Heart left ventricle (tissue), 16 donors: ENCODE data around the gene CDKN2D. TPM values are rescaled to one million over a fixed set of nuclear protein-coding genes. Genes with fewer than 3 reads are reported as not detected.
A peak's percentile ranks its signal among the peaks of the same experiment; 100 is the strongest.

Experiments
- ATAC-seq, 4 donors: fragments of 200-7000 bp; cut with Tn5 transposase; one replicate each; pipeline ENCODE4 v1.9.1; 2020 to 2022; ENCODE audit warnings: moderate library complexity in 4 of 4, mild to moderate bottlenecking in 3 of 4, moderate number of reproducible peaks in 1 of 4
- DNase-seq, 5 donors: peaks; one replicate each; pipeline ENCODE4 v3.0.0-alpha.2; 2020
- H3K27ac ChIP-seq, 12 donors: fragments of 200-600 bp; sonication (generic) in 4 of 12; one replicate each; pipeline versions ENCODE4 v1.5.0 to v1.8.0; 2016 to 2022; ENCODE audit warnings: mild to moderate bottlenecking in 2 of 12
- H3K27me3 ChIP-seq, 9 donors: fragments of 200-600 bp; sonication (generic) in 2 of 9; one replicate each; pipeline versions ENCODE4 v1.5.1 to v1.8.0; 2016 to 2022; ENCODE audit warnings: mild to moderate bottlenecking in 3 of 9
- H3K36me3 ChIP-seq, 9 donors: fragments of 200-600 bp; sonication (generic) in 2 of 9; one replicate each; pipeline versions ENCODE4 v1.5.0 to v1.8.0; 2018 to 2022; ENCODE audit warnings: mild to moderate bottlenecking in 2 of 9
- H3K4me1 ChIP-seq, 12 donors: fragments of 200-600 bp; sonication (generic) in 4 of 12; one replicate each; pipeline versions ENCODE4 v1.5.0 to v1.8.0; 2016 to 2022; ENCODE audit warnings: mild to moderate bottlenecking in 3 of 12
- H3K4me3 ChIP-seq, 12 donors: fragments of 200-600 bp; sonication (generic) in 4 of 12; one replicate each; pipeline versions ENCODE4 v1.5.0 to v1.8.0; 2017 to 2022; ENCODE audit warnings: mild to moderate bottlenecking in 9 of 12, moderate library complexity in 4 of 12
- H3K9me3 ChIP-seq, 12 donors: fragments of 200-600 bp; sonication (generic) in 4 of 12; one replicate each; pipeline versions ENCODE4 v1.5.0 to v1.8.0; 2016 to 2022; ENCODE audit warnings: mild to moderate bottlenecking in 1 of 12
- CTCF ChIP-seq, 12 donors: fragments of 200-600 bp; sonication (generic) in 4 of 12; IDR thresholded peaks; one replicate each; pipeline versions ENCODE4 v1.5.0 to v1.8.0; 2018 to 2022; ENCODE audit warnings: antibody characterized with exemption in 12 of 12, mild to moderate bottlenecking in 5 of 12
- POLR2A ChIP-seq, 2 donors: fragments of 450-650 bp; IDR thresholded peaks; one replicate each; pipeline ENCODE4 v1.6.1; 2017; ENCODE audit warnings: antibody characterized with exemption in 2 of 2, mild to moderate bottlenecking in 2 of 2, moderate library complexity in 2 of 2
- WGBS, 4 donors: extraction: QIAGEN DNeasy Blood & Tissue Kit in 2 of 4; methylation state at CpG; one replicate each; pipeline versions ENCODE4 v1.1.5 to v1.1.7; 2013 to 2018; 5-methylcytosine and 5-hydroxymethylcytosine counted together
- intact Hi-C, 10 donors: fragments of 100-400 bp; cut with DNase I; formaldehyde crosslinking; loops; one replicate each; pipeline versions ENCODE4 v1.11.1 to v1.14.2; 2022
- polyA plus RNA-seq, 2 donors: library from polyadenylated mRNA; stranded (reverse); fragments of 200-250 nt; gene quantifications; one replicate each; pipeline ENCODE4 v1.2.3, GENCODE V29; 2013
- total RNA-seq, 9 donors: library from RNA; depleted of rRNA in 2 of 9; stranded (reverse); fragments of >200 nt in 2 of 9; fragmentation: NEBNext Ultra II Directional in 3 of 9; extraction: Animal tissue kit (Norgen Biotek cat#: 25700) in 3 of 9; gene quantifications; one replicate each; pipeline versions ENCODE4 v1.1.0 to v1.2.4, GENCODE V29; 2016 to 2023
- donor health status: ischemic (EF 13 %, LVEDD 7.1; RV severe dilation, severe dysfunction).
- donor health status: healthy with polysubstance abuse.
- donor health status: DM: no; HTN: yes; CAD: no.
- donor health status: DM: no; HTN: no; CAD: no.
- donor health status: ischemic (EF 25% LVEDD 6.9; RV normal size, moderate dysfunction).
- donor health status: ischemic (EF 25% LVEDD 5.7; RV mildly dilated, moderate dysfunction).
- donor health status: healthy.
- donor health status: DM: yes; HTN: yes; CAD: no.
- donor health status: ischemic (EF 35%, LVEDD 5.7; RV mildly dilated, moderate dysfunction).
- donor health status: nonischemic (EF 11% LVEDD 7.7; RV severe dilation, severe dysfunction).
- donor health status: DM: yes; HTN: yes; CAD: no.
- donor health status: PGD.
- donor health status: ischemic (EF 29% LVEDD 5.4; RV normal size, mild dysfunction).
- donor health status: nonischemic (EF 23%, LVEDD 6.1; RV moderate dilation, normal function).

CDKN2D gene
- total and polyA plus RNA-seq, 11 donors, result 6.8 to 28.0 (median 11.8) TPM

- intact Hi-C loops, result loop anchor here in 8 of 10 donors (2.0 to 10.0 kb wide), 9 partner anchors 63 to 166 kb away; partner anchors contain the start of genes CDC37 (in 5 of the 8), KEAP1 (in 5 of the 8) and ILF3 (in 1 of the 8)
- H3K27ac ChIP-seq, result peak overlapping the region in 11 of 12 donors; percentile 59 to 91 (median 83)
- ATAC-seq (no peak), DNase-seq (peak in 1 of 5 donors; percentile 31)
- H3K4me3 ChIP-seq, result peak overlapping the region; percentile 66 to 90 (median 82)
- H3K36me3 ChIP-seq, result peaks cover 0 to 5% (median 0%) of the 10 kb centered on the region in 9 donors
- H3K4me1 ChIP-seq, result peaks cover 8 to 54% (median 33%) of the 10 kb centered on the region in 12 donors
- no peaks in the 10 kb centered on the region for H3K9me3 ChIP-seq
- no peaks in the 10 kb centered on the region for H3K27me3 ChIP-seq
- 2 to 7% (median 2%) methylated on average over 18 to 58 of the region's 58 CpGs for WGBS, 4 donors
- TF ChIP-seq CTCF (IDR thresholded peaks at IDR 0.05) (no peak), POLR2A (IDR thresholded peaks at IDR 0.05) (no peak)
These were observed 535 bp downstream of the CDKN2D start for GRCh38 chr19:10568062-10568825.

- Histone ChIP-seq H3K4me3 (peak overlapping the region in 10 of 12 donors; percentile 66 to 90 (median 84)), H3K27me3 (no peaks in the 10 kb centered on the region), H3K27ac (peak overlapping the region in 10 of 12 donors; percentile 19 to 91 (median 86)), H3K9me3 (no peaks in the 10 kb centered on the region), H3K36me3 (peaks cover 0 to 5% (median 0%) of the 10 kb centered on the region in 9 donors), H3K4me1 (peaks cover 8 to 54% (median 33%) of the 10 kb centered on the region in 12 donors)
- no peak for ATAC-seq
- no peak for TF ChIP-seq POLR2A (IDR thresholded peaks at IDR 0.05)
- TF ChIP-seq CTCF (IDR thresholded peaks at IDR 0.05), result no peak
- intact Hi-C loops, result loop anchor here in 8 of 10 donors (2.0 to 10.0 kb wide), 9 partner anchors 63 to 165 kb away; partner anchors contain the start of genes CDC37 (in 5 of the 8), KEAP1 (in 5 of the 8) and ILF3 (in 1 of the 8)
- DNase-seq, result no peak
- 40 to 54% (median 42%) methylated on average over 5 of the region's 5 CpGs for WGBS, 4 donors
These were observed 1.1 kb downstream of the CDKN2D start for GRCh38 chr19:10567656-10568055.

GRCh38 chr19:10566658-10567410 is 1.9 kb downstream of the CDKN2D start:
- peak overlapping the region; percentile 19 to 91 (median 85) for H3K27ac ChIP-seq
- DNase-seq, result peak in 1 of 5 donors; percentile 50
- H3K27me3 ChIP-seq, result no peaks in the 10 kb centered on the region
- WGBS, 4 donors, result 59 to 72% (median 62%) methylated on average over 13 to 19 of the region's 19 CpGs
- no peaks in the 10 kb centered on the region for H3K9me3 ChIP-seq
- H3K36me3 ChIP-seq, result peaks cover 0 to 13% (median 4%) of the 10 kb centered on the region in 9 donors
- intact Hi-C loops, result loop anchor here in 8 of 10 donors (5.0 to 10.0 kb wide), 8 partner anchors 62 to 165 kb away; partner anchors contain the start of genes CDC37 (in 5 of the 8), KEAP1 (in 4 of the 8) and ILF3 (in 1 of the 8)
- no peak for ATAC-seq
- peak overlapping the region in 11 of 12 donors; percentile 64 to 94 (median 87) for H3K4me3 ChIP-seq
- TF ChIP-seq CTCF (IDR thresholded peaks at IDR 0.05), result no peak
- no peak for TF ChIP-seq POLR2A (IDR thresholded peaks at IDR 0.05)
- H3K4me1 ChIP-seq, result peaks cover 8 to 47% (median 33%) of the 10 kb centered on the region in 12 donors
